ENCODE results near the gene RFT1.

DNA sequence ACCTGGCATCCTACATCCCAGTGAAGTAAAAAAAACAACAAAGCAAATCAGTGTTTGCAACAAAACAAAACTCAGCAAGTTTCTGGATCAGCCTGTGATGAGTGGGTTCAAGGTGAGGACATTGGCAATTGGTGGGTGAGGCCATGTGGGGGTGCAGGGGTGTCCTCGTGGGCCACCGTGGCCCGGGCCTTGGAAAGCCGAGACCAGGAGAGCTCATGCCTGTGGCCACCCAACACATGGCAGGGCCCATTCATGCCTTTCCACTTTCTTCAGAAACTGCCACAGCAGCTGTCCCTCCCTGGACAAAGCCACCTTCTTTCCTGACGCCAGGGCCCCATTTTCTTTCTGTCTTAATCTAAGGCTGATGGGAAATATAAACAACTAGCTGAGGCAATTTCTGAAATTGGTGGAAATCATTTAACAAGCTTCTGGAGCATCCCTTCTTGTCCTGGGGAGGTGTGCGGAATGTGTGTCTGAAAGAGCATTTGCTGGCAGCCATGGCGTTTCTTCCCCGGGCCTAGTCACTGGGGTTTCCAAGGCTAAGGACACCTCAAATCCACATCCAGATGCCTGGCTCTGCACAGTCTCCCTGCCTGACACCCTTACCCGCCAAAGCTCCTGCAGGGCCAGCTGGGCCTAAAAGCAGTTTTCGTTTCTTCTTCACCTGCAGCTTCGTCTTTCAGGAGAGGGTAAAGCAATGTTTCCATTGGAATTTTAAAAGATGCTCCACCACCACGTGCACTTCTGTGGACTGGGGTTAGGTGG, 50.3 kb downstream of the RFT1 start:
- no peak for TF ChIP-seq POLR2A (IDR thresholded peaks at IDR 0.05)
- TF ChIP-seq, protein P1, sequence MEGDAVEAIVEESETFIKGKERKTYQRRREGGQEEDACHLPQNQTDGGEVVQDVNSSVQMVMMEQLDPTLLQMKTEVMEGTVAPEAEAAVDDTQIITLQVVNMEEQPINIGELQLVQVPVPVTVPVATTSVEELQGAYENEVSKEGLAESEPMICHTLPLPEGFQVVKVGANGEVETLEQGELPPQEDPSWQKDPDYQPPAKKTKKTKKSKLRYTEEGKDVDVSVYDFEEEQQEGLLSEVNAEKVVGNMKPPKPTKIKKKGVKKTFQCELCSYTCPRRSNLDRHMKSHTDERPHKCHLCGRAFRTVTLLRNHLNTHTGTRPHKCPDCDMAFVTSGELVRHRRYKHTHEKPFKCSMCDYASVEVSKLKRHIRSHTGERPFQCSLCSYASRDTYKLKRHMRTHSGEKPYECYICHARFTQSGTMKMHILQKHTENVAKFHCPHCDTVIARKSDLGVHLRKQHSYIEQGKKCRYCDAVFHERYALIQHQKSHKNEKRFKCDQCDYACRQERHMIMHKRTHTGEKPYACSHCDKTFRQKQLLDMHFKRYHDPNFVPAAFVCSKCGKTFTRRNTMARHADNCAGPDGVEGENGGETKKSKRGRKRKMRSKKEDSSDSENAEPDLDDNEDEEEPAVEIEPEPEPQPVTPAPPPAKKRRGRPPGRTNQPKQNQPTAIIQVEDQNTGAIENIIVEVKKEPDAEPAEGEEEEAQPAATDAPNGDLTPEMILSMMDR (IDR thresholded peaks at IDR 0.05) = no peak
